Measurements from ENCODE around the gene DR1.

DNA sequence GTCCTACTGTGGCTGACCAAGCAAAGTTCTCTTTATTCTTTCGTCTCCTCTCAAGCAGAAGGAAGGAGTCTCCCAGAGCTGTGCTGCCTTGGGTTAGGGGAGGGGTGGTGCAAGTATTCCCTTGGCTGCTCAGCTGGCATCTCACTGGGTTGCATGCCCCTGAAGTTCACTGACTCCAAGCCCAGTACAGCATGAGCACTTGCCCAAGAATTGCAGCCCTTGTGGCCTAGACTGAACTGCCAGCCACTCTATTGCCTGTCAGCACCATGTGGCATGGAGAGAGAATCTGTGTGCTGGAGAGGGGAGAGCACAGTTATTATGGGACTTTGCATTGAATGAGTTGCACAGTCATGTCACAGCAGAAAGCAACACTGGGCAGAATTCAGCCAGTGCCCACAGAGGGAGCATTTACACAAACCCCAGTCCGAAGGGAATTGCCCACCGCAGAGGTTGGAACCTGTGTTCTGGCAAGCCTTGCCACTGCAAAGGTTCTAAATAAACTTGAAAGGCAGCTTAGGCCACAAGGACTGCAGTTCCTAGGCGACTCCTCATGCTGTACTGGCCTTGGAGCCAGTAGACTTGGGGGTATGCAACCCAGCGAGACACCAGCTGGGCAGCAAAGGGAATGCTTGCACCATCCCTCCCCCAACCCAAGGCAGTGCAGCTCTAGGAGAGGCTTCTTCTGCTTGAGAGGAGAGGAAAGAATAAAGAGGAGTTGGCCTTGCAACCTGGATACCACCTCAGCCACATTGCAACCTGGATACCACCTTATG lies 28.8 kb downstream of the DR1 start:
- TF ChIP-seq TAF7 (optimal IDR thresholded peaks at IDR 0.05; ENCODE audit: borderline replicate concordance, low read depth, low read length) (no peak), SUZ12 (IDR thresholded peaks at IDR 0.05; ENCODE audit: low read length) (no peak), CTCF (IDR thresholded peaks at IDR 0.05; ENCODE audit: control extremely low read depth in 1 of 3, insufficient read depth in 1 of 3, low read depth in 1 of 3, low read length in 3 of 3) (no peak), CHD1 (IDR thresholded peaks at IDR 0.05; ENCODE audit: low read depth, low read length) (no peak), JUND (IDR thresholded peaks at IDR 0.05; ENCODE audit: low read length) (no peak), USF2 (IDR thresholded peaks at IDR 0.05; ENCODE audit: low read length) (no peak), SIN3A (conservative IDR thresholded peaks at IDR 0.05 in 1 of 2, IDR thresholded peaks at IDR 0.05 in 1 of 2; ENCODE audit: low read depth in 1 of 2, low read length in 2 of 2) (no peak), SAP30 (IDR thresholded peaks at IDR 0.05; ENCODE audit: insufficient read depth, insufficient replicate concordance, low read length) (no peak), BCL11A (IDR thresholded peaks at IDR 0.05; ENCODE audit: low read depth in 2 of 2, low read length in 2 of 2) (no peak), TEAD4 (IDR thresholded peaks at IDR 0.05; ENCODE audit: low read depth, low read length) (no peak), GABPA (IDR thresholded peaks at IDR 0.05; ENCODE audit: borderline replicate concordance, insufficient read depth, low read length) (no peak), SP1 (IDR thresholded peaks at IDR 0.05; ENCODE audit: low read depth, low read length) (no peak), ZNF274 (IDR thresholded peaks at IDR 0.05; ENCODE audit: borderline replicate concordance, extremely low read depth, low read length) (no peak)
